ENCODE data around the gene FHAD1. TPM values are rescaled to one million over a fixed set of nuclear protein-coding genes. Genes with fewer than 3 reads are reported as not detected.

FHAD1 gene
- total and polyA plus RNA-seq, 2 experiments from 2014 or later = 0.24 to 0.74 TPM

DNA sequence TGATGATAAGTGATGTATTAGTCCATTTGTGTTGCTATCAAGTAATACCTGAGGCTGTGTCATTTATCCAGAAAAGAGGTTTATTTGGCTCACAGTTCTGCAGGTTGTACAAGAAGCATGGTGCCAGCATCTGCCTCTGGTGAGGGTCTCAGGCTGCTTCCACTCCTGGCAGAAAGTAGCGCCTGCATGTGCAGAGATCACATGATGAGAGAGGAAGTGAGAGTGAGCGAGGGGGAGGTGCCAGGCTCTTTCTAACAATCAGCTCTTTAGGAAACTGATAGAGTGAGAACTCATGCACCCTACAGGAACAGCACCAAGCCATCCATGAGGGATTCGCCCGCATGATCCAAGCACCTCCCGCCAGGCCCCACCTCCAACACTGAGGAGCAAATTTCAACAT, 2.2 kb upstream of the FHAD1 start:
- Histone ChIP-seq H3K4me1 (ENCODE audit: low read depth) (peaks cover 27% of the 10 kb centered on the region), H3K4me3 (no peak overlapping the region), H3K36me3 (no peaks in the 10 kb centered on the region), H3K9me3 (ENCODE audit: low read depth) (no peaks in the 10 kb centered on the region), H3K27ac (no peak overlapping the region), H3K27me3 (no peaks in the 10 kb centered on the region)
- TF ChIP-seq, protein P1, sequence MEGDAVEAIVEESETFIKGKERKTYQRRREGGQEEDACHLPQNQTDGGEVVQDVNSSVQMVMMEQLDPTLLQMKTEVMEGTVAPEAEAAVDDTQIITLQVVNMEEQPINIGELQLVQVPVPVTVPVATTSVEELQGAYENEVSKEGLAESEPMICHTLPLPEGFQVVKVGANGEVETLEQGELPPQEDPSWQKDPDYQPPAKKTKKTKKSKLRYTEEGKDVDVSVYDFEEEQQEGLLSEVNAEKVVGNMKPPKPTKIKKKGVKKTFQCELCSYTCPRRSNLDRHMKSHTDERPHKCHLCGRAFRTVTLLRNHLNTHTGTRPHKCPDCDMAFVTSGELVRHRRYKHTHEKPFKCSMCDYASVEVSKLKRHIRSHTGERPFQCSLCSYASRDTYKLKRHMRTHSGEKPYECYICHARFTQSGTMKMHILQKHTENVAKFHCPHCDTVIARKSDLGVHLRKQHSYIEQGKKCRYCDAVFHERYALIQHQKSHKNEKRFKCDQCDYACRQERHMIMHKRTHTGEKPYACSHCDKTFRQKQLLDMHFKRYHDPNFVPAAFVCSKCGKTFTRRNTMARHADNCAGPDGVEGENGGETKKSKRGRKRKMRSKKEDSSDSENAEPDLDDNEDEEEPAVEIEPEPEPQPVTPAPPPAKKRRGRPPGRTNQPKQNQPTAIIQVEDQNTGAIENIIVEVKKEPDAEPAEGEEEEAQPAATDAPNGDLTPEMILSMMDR (IDR thresholded peaks at IDR 0.05; ENCODE audit: low read depth, low read length) = no peak
- no peak for DNase-seq (ENCODE audit: low read depth in 1 of 2, low spot score in 1 of 2)

DNA sequence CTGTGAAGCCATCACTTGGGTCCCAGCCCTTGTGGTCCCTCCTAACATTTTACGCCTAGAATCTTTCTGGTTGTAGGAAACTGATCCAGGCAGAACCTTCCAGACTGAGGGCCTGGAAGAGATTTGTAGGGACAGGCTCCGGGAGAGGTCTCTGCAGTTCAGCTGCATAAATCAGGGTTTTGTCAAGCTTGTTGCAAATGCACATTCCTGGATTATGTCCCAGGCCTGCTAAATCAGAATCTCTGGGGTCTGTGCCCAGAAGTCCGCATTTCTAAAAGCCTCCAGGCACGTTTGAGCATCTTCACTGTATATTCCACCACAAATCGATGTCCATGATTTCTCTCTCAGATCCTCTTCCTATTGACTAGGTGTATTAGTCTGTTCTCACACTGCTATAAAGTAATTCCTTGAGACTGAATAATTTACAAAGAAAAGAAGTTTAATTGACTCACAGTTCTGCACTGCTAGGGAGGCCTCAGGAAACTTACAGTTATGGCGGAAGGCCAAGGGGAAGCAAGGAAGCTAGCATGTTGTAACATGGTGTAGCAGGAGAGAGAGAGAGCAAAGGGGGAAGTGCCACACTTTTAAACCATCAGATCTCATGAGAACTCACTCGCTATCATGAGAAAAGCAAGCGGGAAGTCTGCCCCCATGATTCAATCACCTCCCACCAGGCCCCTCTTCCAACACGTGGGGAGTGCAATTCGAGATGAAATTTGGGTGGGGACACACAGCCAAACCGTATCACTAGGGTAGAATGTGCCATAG, 1.2 kb upstream of the FHAD1 start:
- no peaks in the 10 kb centered on the region for H3K36me3 ChIP-seq
- H3K4me3 ChIP-seq = no peak overlapping the region
- H3K27me3 ChIP-seq = no peaks in the 10 kb centered on the region
- no peaks in the 10 kb centered on the region for H3K9me3 ChIP-seq (ENCODE audit: low read depth)
- DNase-seq (ENCODE audit: low read depth in 1 of 2, low spot score in 1 of 2) = peak in 1 of 2 donors; percentile 92
- H3K4me1 ChIP-seq (ENCODE audit: low read depth) = peaks cover 28% of the 10 kb centered on the region
- TF ChIP-seq, protein P1 (IDR thresholded peaks at IDR 0.05; ENCODE audit: low read depth, low read length) = no peak
- H3K27ac ChIP-seq = no peak overlapping the region

DNA sequence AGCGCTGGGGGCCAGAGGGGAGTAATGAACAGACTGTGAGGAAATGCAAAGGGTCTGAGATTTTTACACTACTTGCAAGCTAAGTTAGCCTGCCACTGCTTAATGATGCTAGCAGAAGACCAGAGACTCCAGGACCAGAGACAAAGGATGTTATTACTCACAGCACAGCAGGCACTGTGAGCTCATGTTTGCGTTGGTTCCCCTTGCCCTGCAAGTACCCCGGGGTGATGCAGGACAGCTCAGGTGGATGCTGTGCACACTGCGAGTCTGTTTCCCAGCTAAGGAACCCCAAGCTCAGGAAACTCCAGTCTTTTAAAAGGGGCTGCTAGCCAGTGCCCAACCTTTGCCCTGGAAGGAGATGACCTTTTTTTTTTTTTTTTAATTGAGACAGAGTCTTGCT, 1.2 kb downstream of the FHAD1 start:
- DNase-seq (ENCODE audit: low read depth in 1 of 2, low spot score in 1 of 2) = no peak
- Histone ChIP-seq H3K4me3 (no peak overlapping the region), H3K4me1 (ENCODE audit: low read depth) (peaks cover 24% of the 10 kb centered on the region), H3K36me3 (no peaks in the 10 kb centered on the region), H3K27me3 (no peaks in the 10 kb centered on the region), H3K27ac (no peak overlapping the region), H3K9me3 (ENCODE audit: low read depth) (no peaks in the 10 kb centered on the region)
- TF ChIP-seq, protein P1 (IDR thresholded peaks at IDR 0.05; ENCODE audit: low read depth, low read length) = no peak

GRCh38 chr1:15249081-15249480, 2.1 kb downstream of the FHAD1 start:
- DNase-seq (ENCODE audit: low read depth in 1 of 2, low spot score in 1 of 2) = peak in 1 of 2 donors; percentile 38
- H3K36me3 ChIP-seq = no peaks in the 10 kb centered on the region
- no peak overlapping the region for H3K4me3 ChIP-seq
- H3K9me3 ChIP-seq (ENCODE audit: low read depth) = no peaks in the 10 kb centered on the region
- TF ChIP-seq, protein P1 (IDR thresholded peaks at IDR 0.05; ENCODE audit: low read depth, low read length) = no peak
- no peaks in the 10 kb centered on the region for H3K27me3 ChIP-seq
- H3K27ac ChIP-seq = no peak overlapping the region
- peaks cover 15% of the 10 kb centered on the region for H3K4me1 ChIP-seq (ENCODE audit: low read depth)

DNA sequence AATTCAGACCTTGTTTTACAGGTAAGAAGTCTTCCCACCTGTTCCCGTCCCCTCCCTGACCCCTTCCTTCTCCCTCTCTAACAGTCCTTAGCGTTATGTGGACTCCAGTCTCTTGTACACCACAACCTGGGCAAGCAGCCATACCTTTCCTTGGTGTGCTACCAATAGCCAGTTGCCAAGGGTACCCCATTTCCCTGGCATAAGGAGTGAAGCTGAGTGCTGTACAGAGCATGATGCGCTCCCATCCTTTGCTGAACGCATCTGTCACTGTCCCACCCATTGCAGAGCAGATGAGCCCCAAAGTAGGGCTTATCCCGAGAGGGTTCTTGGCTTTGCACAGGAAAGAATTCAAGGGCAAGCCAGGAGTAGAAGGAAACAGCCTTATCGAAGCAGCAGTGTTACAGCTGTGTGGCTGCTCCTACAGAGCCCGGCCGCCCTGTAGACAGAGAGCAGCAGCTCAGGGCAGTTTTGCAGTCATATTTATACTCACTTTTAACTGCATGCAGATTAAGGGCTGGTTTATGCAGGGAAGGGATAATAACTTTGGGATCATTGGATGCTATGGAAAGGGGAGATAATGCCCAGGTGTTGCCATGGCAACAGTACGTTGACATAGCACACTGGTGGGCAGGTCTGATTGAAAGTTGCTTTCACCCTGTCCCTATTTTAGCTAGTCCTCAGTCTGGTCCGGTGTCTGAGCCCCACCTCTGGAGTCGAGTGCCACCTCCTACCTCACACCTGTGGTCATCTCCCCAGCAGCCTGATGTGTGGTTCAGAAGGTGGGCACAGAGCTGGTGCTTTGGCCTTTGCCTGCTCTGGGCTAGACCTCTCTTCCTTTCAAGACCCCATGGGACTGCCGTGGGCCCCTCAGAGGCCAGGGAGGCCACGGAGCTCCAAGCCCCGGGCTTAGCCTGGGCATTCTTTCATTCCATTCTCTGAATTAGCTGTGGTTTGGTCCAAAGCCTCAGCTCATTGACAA, 5.1 kb downstream of the FHAD1 start:
- Histone ChIP-seq H3K27ac (no peak overlapping the region), H3K9me3 (ENCODE audit: low read depth) (no peaks in the 10 kb centered on the region), H3K36me3 (no peaks in the 10 kb centered on the region), H3K4me3 (no peak overlapping the region), H3K4me1 (ENCODE audit: low read depth) (peaks cover 11% of the 10 kb centered on the region), H3K27me3 (no peaks in the 10 kb centered on the region)
- TF ChIP-seq, protein P1 (IDR thresholded peaks at IDR 0.05; ENCODE audit: low read depth, low read length) = no peak
- DNase-seq (ENCODE audit: low read depth in 1 of 2, low spot score in 1 of 2) = no peak

Measured in cardiac muscle cell (in vitro differentiated cells and primary cell).